Peyer's patch (tissue), 4 donors: ENCODE results near the gene TBXA2R.

Experiments used
- CTCF ChIP-seq, 6 experiments: fragments of 450-650 bp in 4 of 6; fragments of 200-600 bp in 2 of 6; sonication (generic) in 1 of 6; IDR thresholded peaks; one replicate each; pipeline ENCODE4 v1.5.1; 2017 to 2019; ENCODE audit warnings: antibody characterized with exemption in 6 of 6, mild to moderate bottlenecking in 3 of 6, moderate library complexity in 1 of 6
- POLR2A ChIP-seq, 2 donors: fragments of 450-650 bp; IDR thresholded peaks; one replicate each; pipeline ENCODE4 v1.5.1; 2017; ENCODE audit warnings: antibody characterized with exemption in 2 of 2, mild to moderate bottlenecking in 2 of 2, moderate library complexity in 2 of 2

DNA sequence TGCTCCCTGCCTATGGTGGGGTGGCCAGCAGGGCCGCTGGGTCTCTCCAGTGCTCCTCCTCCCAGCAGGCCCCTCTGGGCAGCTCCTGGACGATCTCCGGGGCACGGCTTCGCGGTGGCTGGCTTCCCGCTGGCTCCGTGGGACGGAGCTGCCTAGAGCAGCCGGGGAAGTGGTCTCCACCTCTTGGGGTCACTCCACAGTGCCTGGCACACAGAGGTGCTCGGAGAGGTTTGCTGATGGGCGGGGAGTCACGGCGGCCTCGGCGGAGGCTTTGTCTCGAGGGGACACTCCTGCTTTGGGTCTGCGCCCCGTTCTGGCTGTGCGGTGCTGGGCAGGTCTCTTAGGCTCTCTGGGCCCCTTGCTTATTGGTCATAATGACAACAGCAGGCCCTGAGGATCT is 29.8 kb upstream of the TBXA2R start:
- TF ChIP-seq CTCF (IDR thresholded peaks at IDR 0.05) (no peak), POLR2A (IDR thresholded peaks at IDR 0.05) (no peak)
